Amniotic stem cell (primary cell): ENCODE results near the gene KIRREL3.
"Not testable (repeated sequence)": the region's sequence is repeated elsewhere in the genome, so short reads cannot be mapped to it uniquely, and the experiment has no call there.

Experiments
- DNase-seq: peaks from one replicate; lab custom pipeline; 2025; lab: John Stamatoyannopoulos, UW

KIRREL3 gene

DNA sequence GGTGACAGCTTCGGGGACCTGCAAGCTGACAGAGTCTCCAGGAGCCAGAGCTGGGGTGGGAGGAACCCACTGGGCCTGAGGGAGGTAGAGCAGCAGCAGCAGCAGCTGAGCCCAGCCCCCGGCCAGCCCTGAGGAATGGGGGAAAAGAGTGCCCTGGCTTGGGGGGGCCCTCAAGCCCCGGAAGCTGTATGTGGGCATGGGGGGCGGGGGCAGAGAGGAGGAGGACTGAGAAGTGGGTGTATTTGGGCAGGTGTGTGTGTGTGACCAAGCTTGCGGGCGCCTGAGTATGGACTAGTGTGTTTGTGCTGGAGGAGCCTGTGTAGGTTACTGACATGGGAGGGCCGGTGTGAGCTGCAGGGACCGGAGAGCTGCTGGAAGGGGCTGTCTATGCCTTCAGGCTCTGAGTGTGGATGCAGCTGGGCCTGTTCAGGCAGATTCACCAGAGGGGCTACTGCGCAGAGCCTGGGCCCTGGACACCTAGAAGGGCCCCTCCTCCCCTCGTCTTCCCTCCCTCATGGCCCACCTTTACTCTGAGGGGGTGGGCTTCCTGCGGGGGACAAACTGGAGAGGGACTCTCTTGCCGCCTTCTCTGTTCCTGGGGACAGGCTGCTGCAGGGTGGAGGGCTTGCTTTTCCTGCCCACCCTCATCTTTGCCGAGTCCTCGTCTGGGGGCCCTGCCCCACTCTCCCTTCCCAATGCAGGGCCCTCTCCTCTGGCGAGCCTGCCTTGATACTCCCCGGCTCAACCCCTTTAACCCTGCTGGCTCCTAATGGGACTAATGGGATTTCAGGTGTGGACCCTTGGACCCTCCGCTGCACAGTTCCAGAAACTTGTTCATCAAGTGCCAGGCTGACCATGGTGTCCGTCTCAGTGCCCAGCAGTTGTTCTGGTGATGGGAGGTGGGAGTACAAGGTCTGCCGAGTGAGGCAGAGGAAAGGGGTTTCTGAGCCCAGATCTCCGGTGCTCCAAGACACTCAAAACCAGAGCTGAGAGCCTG lies 616.9 kb downstream of the KIRREL3 start:
- DNase-seq: no peak

DNA sequence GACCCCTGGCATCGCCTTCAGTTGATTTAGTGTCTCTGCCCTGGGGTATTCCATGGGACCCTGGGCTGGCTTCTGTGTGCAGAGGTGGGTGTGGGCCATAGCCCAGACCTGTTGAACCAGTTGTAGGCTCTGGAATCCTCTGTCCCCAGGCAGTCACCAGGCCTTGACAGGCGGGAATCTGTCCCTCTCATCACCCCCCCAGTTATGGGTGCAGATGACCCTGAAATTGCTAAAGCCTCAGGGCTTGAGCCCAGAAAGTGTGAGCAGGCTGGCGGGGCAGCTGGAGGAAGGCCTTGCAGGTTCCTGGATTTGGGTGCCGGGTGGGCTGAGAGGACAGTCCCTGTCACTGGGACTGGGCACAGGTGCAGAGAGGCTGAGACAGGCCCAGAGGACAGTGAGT lies 617.9 kb downstream of the KIRREL3 start:
- not testable (repeated sequence) for DNase-seq

GRCh38 chr11:126381960-126382359 lies 618.6 kb downstream of the KIRREL3 start:
- not testable (repeated sequence) for DNase-seq

DNA sequence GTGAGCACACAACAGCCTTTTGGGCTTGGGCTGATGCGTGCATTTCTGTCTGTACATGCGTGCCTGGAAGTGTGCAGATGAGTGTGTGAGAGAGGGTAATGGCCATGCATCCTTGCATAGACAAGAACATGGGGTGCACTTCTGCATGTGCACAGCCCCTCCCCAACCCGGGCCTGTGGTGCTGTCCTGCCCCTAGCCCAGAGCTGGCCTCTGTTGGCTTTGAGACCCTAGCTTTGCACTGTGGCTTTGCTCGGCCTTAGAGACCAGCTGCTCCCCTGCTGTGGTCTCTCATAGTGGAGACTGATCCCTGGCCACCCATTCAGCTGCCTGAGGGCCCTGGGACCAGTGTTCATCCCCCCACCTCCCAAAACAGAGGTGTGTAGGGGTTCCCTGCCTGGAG lies 619.7 kb downstream of the KIRREL3 start:
- no peak for DNase-seq

GRCh38 chr11:126378763-126379162 lies 621.8 kb downstream of the KIRREL3 start:
- no peak for DNase-seq

DNA sequence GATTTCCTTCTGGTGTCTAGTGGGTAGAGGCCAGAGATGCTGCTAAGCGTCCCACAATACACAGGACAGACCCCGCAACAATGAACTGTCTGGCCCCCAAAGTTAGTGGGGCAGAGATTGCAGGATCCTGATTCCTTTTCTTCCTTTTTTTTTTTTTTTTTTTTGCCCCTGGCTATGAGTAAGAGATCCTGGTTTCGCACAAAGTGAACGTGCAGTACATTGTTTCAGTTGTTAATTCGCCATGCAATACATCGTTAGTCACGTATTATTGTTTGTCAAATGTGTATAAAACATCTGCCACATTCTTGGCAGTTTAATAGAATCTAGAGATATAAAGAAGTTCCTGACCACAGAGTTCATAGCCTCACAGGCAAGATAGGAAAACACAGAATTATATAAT lies 624.8 kb downstream of the KIRREL3 start:
- no peak for DNase-seq

GRCh38 chr11:126374562-126375300 lies 625.8 kb downstream of the KIRREL3 start:
- DNase-seq: not testable (repeated sequence)

DNA sequence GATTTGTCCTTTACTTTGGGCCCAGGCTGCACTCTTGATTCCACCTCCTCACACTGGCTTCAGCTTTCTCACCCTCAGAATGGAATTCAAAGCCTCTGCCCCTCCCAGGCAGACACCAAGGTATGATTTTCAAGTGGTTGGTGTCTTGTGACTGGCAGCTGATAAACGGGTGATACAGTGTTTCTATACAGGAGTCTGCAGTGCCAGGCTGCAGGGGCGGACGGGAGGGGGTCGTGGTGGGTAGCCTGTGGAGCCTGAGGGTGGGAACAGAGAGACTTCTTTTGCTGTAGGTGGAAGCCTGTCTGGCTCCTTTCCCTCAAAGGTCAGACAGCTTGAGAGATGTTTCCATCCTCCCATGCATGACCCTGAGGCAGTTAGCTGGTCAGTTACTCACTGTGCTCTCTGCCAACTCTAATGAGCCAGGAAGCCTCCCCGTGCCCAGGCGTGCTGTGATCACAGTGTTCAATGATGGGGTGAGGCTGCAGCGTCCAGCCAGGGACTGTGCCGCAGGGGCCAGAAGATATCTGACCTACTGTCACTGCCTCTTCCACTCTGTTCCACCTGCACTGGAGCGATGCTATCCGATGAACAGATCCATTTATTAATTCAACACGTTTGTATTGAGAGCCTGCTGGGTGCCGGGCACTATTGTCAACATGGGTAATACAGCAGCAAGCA lies 627.0 kb downstream of the KIRREL3 start:
- DNase-seq: not testable (repeated sequence)
